ENCODE measurements around the gene WDR7. TPM values are rescaled to one million over a fixed set of nuclear protein-coding genes. Genes with fewer than 3 reads are reported as not detected.
A peak's percentile ranks its signal among the peaks of the same experiment; 100 is the strongest.

WDR7 gene
- total and polyA plus RNA-seq, 2 of the 4 experiments (the other 2 are of a cell fraction), result 3.7 to 23.3 TPM

- peak overlapping the region; percentile 14; the same call in 1 of the 2 replicates for H3K23ac ChIP-seq (ENCODE audit: low read depth, low read length)
- no peaks in the 10 kb centered on the region for H3K27me3 ChIP-seq (ENCODE audit: control insufficient read depth, insufficient read depth, low read length)
- H4K20me1 ChIP-seq (ENCODE audit: insufficient read depth, low read length), result no peaks in the 10 kb centered on the region
- no peak overlapping the region for H2BK120ac ChIP-seq (ENCODE audit: low read depth, low read length)
- H2BK5ac ChIP-seq (ENCODE audit: low read depth, low read length, poor library complexity, severe bottlenecking), result no peak overlapping the region
- BruUV-seq (replicated peaks), result no TSS peak
- TF ChIP-seq MAFK (IDR thresholded peaks at IDR 0.05; ENCODE audit: low read depth, low read length) (no peak), RAD21 (IDR thresholded peaks at IDR 0.05; ENCODE audit: low read length) (no peak), POLR2A (IDR thresholded peaks at IDR 0.05; ENCODE audit: low read depth, low read length) (no peak), CEBPB (IDR thresholded peaks at IDR 0.05; ENCODE audit: low read depth, low read length) (no peak), NFE2L2 (IDR thresholded peaks at IDR 0.05; ENCODE audit: low read depth, low read length) (no peak), CTCF (conservative IDR thresholded peaks at IDR 0.05; ENCODE audit: low read depth, low read length) (no peak), RCOR1 (IDR thresholded peaks at IDR 0.05; ENCODE audit: insufficient replicate concordance, low read length) (no peak), MXI1 (IDR thresholded peaks at IDR 0.05; ENCODE audit: borderline replicate concordance, low read depth, low read length) (no peak), MAZ (IDR thresholded peaks at IDR 0.05; ENCODE audit: borderline replicate concordance, low read depth, low read length) (no peak), BHLHE40 (IDR thresholded peaks at IDR 0.05; ENCODE audit: low read depth, low read length) (no peak), SMC3 (IDR thresholded peaks at IDR 0.05; ENCODE audit: low read depth, low read length) (no peak), CHD1 (IDR thresholded peaks at IDR 0.05; ENCODE audit: low read depth, low read length) (no peak), FOS (IDR thresholded peaks at IDR 0.05; ENCODE audit: low read depth, low read length) (no peak), RFX5 (IDR thresholded peaks at IDR 0.05; ENCODE audit: low read depth, low read length) (no peak)
- TF ChIP-seq, protein P1, sequence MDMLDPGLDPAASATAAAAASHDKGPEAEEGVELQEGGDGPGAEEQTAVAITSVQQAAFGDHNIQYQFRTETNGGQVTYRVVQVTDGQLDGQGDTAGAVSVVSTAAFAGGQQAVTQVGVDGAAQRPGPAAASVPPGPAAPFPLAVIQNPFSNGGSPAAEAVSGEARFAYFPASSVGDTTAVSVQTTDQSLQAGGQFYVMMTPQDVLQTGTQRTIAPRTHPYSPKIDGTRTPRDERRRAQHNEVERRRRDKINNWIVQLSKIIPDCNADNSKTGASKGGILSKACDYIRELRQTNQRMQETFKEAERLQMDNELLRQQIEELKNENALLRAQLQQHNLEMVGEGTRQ (IDR thresholded peaks at IDR 0.05; ENCODE audit: low read depth, low read length), result no peak
- TF ChIP-seq, protein P2, sequence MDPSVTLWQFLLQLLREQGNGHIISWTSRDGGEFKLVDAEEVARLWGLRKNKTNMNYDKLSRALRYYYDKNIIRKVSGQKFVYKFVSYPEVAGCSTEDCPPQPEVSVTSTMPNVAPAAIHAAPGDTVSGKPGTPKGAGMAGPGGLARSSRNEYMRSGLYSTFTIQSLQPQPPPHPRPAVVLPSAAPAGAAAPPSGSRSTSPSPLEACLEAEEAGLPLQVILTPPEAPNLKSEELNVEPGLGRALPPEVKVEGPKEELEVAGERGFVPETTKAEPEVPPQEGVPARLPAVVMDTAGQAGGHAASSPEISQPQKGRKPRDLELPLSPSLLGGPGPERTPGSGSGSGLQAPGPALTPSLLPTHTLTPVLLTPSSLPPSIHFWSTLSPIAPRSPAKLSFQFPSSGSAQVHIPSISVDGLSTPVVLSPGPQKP (IDR thresholded peaks at IDR 0.05; ENCODE audit: borderline replicate concordance, low read depth, low read length), result no peak
- no peak overlapping the region for H3K18ac ChIP-seq (ENCODE audit: low read depth, low read length)
- no peak overlapping the region for H2BK15ac ChIP-seq (ENCODE audit: low read depth, low read length)
- peak overlapping the region; percentile 5; the same call in 1 of the 2 replicates for H4K5ac ChIP-seq (ENCODE audit: low read depth, low read length)
- H3K27ac ChIP-seq (ENCODE audit: insufficient read depth, low read length), result peak overlapping the region; percentile 75; the same call in 1 of the 2 replicates
- H4K8ac ChIP-seq (ENCODE audit: low read depth in 2 of 2, low read length in 2 of 2), result peak overlapping the region; percentile 6 to 76; a peak in 2 of 4 replicates
- H3K56ac ChIP-seq (ENCODE audit: extremely low read depth, insufficient read depth, low read length), result peak overlapping the region; percentile 35; the same call in 1 of the 2 replicates
- H3K79me1 ChIP-seq (ENCODE audit: low read depth in 1 of 2, low read length in 2 of 2), result peaks cover 8 to 20% of the 10 kb centered on the region in 2 experiments; a peak in 3 of 4 replicates
- WGBS, 2 experiments (ENCODE audit: extremely low coverage in 2 of 2, insufficient read length in 1 of 2), result 0% methylated on average over 1 of the region's 5 CpGs; no CpG with 5 or more reads in 1 of the 2 experiments
- H2AFZ ChIP-seq (replicated peaks; ENCODE audit: low read length, poor library complexity), result peak overlapping the region; percentile 97
- CTCF ChIA-PET, result no interaction called here
- no peak overlapping the region for H2BK20ac ChIP-seq (ENCODE audit: low read depth, low read length)
- dilution Hi-C loops (cut with HindIII; ENCODE audit: low sequenced_read_pairs, unreplicated experiment), result no loop called here
- DNase-seq (no peak), ATAC-seq (ENCODE audit: low read depth) (no peak)
- no peak overlapping the region; the same call in 1 of the 2 replicates for H2AK5ac ChIP-seq (ENCODE audit: low read depth, low read length)
- peak overlapping the region; percentile 81 for H3K4me3 ChIP-seq (ENCODE audit: insufficient read depth, low read depth, low read length)
- in situ Hi-C loops (cut with MboI; ENCODE audit: low sequenced_read_pairs), result no loop called here
- POLR2A ChIA-PET (ENCODE audit: unreplicated experiment), result interaction anchor here (0.8 to 1.1 kb wide), 2 partner anchors 10 to 14 kb away, joined by 4 to 5 read pairs; no protein-coding TSS in a partner anchor
- no peaks in the 10 kb centered on the region for H3K9me3 ChIP-seq (ENCODE audit: control insufficient read depth, insufficient read depth, low read length)
- H3K36me3 ChIP-seq (ENCODE audit: control insufficient read depth, insufficient read depth, low read length), result no peaks in the 10 kb centered on the region
- peak overlapping the region; percentile 80 for H3K9ac ChIP-seq (ENCODE audit: low read depth, low read length)
- H3K4me1 ChIP-seq (ENCODE audit: control insufficient read depth, insufficient read depth, low read length), result peaks cover 3% of the 10 kb centered on the region; the same call in 1 of the 2 replicates
- H2AK9ac ChIP-seq (replicated peaks; ENCODE audit: low read depth, low read length, poor library complexity), result peak overlapping the region; percentile 65
- no peak overlapping the region for H3K4ac ChIP-seq (ENCODE audit: low read depth, low read length)
- H4K91ac ChIP-seq (ENCODE audit: insufficient read depth, low read depth, low read length), result no peak overlapping the region
- intact Hi-C loops (cut with micrococcal nuclease), result no loop called here
- H3K14ac ChIP-seq (replicated peaks; ENCODE audit: low read depth, low read length), result no peak overlapping the region; the same call in 1 of the 2 replicates
- peaks cover 4% of the 10 kb centered on the region for H3K9me1 ChIP-seq (ENCODE audit: insufficient read depth, low read length)
- H3K4me2 ChIP-seq (ENCODE audit: low read depth, low read length), result peak overlapping the region; percentile 97
Measured at GRCh38 chr18:56651771-56652092, 573 bp downstream of the WDR7 start.
